GM18868 (cell line): ENCODE results near the gene KCNIP1.

Experiments used
- ATAC-seq: cut with Tn5 transposase; IDR thresholded peaks from one replicate; pipeline ENCODE4 v1.9.1; 2021; ENCODE audit warnings: mild to moderate bottlenecking, moderate library complexity; ENCODE audit not compliant: unreplicated experiment

The KCNIP1 gene

DNA sequence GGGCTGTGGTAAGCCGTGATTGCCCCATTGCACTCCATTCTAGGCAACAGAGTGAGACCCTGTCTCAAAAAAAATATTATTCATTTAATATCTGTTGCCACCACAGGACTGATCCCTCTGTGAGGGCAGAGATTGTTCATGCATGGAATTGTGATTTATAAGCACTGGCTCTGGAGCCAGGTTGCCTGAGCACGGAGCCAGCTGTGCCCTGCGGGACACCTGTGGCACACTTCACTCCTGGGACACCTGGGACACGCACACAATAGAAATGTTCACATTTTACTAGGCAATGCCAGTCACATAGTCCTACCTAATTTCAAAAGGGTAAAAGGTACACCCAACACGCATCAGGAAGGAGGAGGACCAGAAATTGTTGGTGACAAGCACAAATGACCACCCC, 196.7 kb downstream of the KCNIP1 start:
- no peak for ATAC-seq

DNA sequence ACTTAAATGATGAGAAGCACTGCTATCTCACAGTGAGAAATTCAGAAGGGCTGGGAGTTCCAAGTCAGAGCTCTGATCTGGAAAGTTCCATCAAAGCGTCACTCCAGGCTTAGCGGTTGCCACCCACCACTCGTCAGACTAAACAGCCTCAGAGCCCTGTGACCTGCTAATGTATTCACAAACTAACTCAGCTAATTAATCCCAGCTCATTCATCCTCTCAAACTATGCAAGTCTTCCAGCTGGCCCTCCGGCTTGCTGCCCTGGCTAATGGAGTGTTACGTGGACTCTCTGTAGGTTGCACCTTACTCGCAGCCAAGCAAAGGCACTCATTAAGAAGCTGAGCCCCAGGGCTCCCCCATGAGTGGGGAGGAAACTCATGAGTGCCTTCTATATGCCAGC, 197.5 kb downstream of the KCNIP1 start:
- no peak for ATAC-seq

DNA sequence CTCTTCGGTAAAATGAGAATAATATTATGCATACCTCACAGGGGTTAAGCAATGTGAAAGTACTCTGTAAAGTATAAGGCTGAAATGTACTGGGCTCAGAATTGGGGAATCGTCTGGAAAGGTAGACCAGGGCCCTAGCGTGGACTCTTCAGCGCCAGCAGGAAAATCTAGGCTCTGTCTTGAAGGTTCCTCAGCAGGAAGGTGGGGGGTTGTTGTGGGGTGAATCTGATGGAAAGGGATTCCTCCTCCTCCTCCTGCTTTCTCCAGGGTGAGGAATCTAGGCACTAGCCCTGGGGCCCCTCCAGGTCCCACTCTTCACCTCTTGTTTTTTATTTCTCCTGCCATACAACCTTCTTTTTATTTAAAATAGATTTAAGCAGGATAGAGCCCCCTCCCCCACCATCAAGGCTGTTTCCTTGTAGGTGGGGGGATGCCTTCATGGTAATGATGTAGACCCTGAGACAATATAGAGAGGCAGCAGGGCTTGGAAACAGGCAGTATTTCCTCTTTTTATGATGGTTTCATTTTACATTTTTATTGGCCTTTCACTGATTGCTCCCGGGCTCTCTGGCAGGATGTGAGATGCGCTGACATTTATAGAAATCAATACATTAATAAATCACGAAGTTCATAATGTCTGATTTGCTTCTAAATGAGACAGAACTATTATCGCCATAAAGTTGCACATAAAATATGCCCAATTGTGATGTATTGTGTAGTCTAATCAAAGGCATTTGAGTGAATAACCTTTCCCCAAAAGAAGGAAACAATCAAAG, 200.8 kb downstream of the KCNIP1 start:
- no peak for ATAC-seq

DNA sequence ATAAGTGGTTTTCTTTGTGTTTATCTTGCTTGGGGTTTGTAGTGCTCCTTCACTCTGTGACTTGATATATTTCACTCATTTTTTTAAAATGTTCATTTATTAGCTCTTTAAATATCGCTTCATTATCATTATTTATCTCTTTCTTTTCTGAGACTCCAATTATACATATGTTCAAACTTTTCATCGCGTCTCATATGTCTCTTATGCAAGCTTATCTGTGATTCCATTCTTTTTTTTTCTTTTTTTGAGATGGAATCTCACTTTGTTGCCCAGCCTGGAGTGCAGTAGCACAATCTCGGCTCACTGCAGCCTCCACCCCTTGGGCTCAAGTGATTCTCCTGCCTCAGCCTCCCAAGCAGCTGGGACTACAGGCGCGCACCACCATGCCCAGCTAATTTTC, 205.8 kb downstream of the KCNIP1 start:
- no peak for ATAC-seq

DNA sequence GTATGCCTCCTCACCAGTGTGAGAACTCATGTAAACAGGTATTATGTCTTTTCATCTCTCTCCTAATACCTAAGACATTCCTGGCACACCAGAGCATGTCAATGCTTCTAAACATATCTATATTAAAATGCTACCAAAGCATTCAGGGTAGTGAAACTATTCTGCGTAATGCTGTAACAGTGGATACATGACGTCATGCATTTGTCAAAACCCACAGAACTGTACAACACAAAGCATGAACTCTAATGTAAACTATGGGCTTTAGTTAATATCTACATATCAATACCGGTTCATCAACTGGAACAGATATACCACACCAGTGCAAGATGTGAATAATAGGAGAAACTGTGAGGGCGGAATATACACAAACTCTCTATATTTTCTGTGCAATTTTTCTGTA, 207.5 kb downstream of the KCNIP1 start:
- ATAC-seq: no peak

DNA sequence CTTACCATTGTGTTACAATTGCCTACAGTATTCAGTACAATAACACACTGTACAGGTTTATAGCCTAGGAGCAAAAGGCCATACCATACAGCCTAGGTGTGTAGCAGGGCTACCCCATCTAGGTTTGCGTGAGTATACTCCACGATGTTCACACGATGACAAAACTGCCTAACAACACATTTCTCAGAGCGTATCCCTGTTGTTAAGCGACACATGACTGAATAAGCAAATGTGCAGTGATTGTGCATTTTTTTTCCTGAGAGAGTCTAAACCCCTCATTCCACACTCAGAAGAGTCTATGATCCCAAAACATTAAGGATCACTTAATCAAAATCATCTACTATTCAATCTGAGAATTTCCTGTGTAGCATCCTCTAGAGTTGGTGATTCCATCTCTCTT, 211.3 kb downstream of the KCNIP1 start:
- no peak for ATAC-seq

DNA sequence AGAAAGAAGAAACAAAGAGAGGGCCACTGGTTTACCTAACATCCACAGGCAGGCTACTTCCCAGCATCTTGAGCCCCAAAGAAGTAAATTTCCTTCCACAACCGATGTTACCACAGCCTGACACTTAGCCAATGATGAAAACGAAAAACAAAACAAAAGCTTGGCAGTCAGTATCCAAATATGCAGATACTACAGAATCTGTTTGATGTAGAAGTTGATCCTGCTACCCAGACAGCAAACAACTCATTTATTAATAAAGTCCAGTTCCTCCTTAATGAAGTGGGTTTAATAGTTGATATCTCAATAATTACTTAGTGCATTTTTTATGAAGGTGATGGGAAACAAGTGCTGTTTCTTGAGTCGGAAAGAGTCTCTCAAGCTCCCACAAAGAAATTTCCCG, 212.6 kb downstream of the KCNIP1 start:
- ATAC-seq: no peak

DNA sequence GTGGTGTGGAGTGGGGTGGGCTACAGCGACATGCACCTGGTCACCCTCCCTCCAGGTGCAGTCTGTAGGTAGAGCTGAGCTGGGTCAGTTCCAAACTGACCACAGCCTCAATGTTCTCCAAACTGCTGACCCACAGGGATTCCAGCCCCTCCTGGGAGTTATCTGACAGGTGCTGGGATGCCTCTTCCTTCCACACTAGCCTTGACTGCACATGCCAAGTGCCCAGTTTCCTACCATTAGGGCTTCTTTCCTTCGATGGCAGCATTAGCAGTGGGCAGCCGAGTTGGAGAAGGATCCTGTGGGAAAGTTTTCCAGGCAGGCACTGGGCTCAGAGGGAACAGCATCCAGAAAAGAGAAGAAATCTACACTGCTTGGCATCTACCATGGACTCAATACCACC, 215.7 kb downstream of the KCNIP1 start:
- no peak for ATAC-seq

DNA sequence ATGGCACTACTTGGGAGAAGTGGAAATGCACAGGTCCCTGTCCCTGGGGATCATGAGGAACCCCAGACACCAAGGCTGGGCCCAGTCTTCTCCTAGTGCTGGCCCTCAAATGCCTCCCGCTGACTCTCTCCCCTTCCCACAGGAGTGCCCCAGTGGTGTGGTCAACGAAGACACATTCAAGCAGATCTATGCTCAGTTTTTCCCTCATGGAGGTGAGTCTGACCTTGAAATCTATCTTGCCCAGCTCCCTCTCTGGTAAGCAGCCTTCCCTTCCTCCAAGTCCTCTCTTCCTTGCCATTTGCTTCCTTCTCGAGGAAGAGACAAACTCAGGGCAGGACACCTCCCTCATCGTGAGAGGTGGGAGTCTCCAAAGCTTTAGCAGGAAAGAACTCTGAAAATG, 216.4 kb downstream of the KCNIP1 start:
- no peak for ATAC-seq

DNA sequence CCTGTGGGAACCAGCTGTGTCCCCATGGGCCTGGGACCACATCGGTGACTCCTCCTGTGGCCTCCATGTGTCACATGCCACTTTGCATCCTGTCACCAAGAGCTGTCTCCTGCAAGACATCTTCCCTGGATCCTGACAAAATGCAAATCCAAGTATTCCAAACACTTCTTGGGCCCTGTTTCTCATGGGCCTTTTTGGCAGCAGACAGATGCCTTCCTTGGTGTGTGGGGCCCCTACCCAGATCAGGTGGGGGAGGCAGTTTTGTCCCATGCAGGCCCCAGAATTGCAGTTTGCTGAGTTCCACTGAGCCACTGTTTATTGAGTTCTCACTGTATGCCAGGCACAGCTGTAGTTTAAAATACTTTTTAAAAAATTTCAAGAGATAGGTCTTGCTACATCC, 217.2 kb downstream of the KCNIP1 start:
- no peak for ATAC-seq

DNA sequence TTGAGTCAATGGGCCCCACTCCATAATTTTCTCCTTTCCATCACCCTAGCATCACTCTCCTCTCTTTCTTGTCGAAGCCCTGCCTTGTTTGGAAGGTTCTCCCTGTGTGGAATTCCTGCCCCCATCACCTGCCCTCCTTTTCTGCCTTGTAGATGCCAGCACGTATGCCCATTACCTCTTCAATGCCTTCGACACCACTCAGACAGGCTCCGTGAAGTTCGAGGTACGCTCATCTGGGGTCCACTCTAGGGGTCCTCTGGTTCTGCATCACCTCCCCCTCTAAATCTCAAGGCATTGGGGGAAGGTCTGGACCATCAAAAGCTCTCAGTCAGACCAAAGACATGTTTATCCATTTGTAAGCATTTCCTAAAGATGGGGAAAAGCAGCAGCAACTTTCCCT, 217.9 kb downstream of the KCNIP1 start:
- no peak for ATAC-seq

DNA sequence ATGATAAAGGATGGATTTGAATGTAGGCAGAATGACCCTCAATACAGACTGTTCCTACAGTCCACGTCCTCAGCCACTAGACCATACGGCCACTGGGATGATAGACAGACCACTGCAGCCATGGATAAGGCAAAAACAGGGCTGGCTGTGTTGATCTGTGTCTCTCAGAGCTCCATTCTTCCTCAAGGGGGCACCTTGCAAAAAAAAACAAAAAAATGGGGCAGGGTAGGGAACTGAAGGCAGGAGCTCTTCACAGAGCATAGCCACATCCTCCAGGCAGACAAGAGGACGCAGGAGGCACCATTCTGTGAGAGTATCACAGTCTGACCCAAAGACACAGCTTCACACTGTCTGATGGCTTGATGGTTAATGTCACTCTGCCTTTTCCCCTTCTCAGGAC, 218.5 kb downstream of the KCNIP1 start:
- no peak for ATAC-seq

DNA sequence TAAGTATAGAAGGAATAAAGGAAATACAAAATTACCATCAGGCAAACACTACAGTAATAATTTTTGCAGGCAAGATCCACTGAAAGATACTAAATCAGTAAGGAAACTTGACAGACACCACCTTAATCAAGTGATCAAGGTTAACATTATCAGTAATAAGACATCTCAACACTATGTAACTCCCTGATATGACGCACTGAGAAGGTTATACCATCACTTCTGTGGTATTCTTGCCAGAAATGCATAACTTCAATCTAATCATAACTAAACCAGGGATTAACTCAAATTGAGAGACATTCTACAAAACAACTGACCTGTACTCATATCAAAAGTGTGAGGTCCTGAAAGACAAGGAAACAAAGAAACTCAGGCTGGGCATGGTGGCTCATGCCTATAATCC, 227.2 kb downstream of the KCNIP1 start:
- ATAC-seq: no peak

DNA sequence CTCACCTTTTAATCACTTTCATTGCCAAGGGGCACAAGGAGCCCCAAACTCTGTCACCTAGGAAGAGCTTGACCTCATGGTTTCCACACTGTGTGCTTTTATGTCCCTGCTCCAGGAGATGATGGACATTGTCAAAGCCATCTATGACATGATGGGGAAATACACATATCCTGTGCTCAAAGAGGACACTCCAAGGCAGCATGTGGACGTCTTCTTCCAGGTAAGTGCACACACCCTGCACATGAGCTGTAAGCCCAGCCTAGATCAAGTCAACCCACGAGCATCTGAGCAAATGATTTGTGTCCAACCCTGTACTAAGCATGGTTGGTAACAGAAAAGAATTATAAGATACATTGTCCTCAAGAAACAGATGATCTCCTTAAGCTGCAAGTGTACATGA, 228.9 kb downstream of the KCNIP1 start:
- no peak for ATAC-seq

DNA sequence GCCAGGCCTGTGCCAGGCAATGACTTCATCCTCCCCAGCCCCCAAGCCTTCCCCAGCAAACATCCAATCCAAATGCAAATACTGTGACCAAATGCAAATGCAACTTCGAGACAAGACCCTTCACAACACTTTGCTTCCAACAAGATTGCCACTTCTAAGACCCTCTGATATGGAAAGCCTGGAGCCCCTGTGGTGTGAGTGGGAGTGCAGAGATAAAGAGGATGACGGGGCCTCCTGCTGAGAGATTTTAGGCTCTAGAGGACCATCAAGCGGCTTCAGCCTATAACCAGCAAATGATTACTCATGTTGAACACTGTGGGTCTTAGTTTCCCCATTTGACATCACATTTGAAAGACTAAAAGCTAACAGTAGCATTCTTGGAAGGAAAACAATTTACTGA, 233.1 kb downstream of the KCNIP1 start:
- ATAC-seq: no peak

DNA sequence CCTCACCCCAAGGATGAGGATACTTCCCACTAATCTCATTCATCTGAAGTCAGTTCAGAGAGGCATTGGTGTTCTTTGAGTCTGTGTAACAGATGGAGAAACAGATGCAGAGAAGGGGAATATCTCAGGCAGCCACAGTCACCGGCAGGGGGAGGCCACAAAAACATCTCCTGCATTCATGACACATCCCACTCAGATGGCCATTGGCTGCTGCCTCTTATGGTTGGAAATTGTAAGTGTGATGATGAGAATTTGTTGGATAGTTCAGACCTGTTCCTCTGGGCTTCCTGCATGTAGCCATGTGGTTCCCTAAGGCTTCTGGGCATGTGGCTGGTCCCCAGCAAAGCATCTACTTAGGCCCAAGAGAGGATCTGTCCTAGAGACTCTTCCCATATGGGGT, 233.8 kb downstream of the KCNIP1 start:
- no peak for ATAC-seq

DNA sequence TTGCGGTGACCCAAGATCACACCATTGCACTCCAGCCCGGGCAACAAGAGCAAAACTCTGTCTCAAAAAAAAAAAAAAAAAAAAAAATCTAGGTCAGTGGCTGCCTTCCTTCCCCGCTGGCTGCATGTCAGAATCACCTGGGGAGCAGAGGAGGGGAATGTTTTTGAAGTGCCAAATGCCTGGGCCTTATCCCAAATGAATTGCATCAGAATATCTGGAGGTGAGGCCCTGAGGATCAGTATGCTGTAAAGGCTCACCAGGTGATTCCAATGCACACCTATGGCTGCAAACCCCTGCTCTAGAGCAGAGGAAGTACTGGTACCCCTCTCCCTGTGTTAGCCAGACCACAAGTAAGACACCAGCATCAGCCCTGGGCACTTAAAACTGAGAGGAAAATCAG, 235.0 kb downstream of the KCNIP1 start:
- ATAC-seq: no peak

DNA sequence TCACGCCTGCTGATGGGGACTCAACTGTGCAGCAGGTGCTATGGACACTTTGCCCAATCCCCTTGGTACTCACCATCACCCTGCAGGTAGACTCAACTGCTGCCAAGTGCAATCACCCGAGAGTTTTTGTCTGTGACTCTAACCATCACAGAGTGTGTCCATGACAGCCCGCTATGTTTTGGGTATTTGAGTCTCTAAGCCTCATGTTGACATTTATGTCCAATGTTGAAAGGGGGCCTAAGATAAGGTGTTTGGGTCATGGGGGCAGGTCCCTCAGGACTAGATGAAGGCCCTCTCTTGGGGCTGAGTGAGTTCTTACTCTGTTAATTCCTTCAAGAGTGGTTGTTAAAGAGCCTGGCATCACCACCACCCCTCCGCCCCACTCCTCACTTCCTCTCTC, 235.6 kb downstream of the KCNIP1 start:
- no peak for ATAC-seq

DNA sequence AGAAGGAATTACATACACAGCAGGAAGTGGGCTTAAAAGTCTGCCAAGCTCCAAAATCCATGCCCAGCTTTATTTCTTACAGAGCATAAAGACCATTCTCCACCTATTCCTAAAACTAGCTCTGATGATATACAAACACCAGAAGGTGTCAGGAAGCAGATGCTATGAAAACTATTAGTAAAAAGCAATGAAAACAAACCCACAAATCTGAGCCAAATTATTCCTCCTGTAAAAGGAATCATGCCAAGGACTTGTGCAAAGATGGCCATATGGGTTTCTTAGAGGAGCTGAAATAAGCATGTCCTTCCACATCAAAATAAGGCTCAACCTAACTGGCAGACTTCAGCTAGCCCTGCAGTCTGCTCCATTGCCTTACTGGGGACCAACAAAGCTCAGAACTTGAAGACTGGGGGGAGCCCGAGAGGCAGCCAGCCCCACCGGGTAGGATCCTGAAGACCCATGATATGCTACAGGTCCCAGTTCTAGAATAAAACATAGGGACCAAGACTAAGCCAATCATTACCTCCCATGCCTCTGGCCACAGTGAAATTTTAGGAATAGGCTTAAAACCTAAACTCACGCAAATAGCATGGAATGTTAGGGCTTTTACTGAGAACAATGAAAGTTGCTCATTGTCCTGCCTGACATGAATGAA, 236.9 kb downstream of the KCNIP1 start:
- ATAC-seq: no peak

DNA sequence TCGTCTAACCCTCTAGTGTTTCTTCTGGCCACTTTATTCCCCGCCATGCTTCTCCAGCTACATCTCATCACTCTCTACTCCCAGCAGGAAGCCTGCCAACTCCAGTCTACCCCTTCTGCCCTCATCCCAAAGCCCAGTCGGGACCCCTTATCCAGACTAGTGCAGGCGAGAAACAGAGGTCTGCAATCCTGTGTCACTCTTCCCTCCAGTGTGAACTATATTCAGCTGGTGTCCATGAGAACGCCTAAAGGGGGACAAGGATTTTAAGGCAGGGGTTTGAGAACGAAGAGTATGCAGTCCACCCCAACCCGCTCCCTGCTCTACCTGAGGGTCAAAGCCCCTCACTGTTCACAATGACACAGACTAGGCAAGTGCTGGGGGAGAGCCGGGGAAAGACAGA, 238.0 kb downstream of the KCNIP1 start:
- ATAC-seq: no peak

DNA sequence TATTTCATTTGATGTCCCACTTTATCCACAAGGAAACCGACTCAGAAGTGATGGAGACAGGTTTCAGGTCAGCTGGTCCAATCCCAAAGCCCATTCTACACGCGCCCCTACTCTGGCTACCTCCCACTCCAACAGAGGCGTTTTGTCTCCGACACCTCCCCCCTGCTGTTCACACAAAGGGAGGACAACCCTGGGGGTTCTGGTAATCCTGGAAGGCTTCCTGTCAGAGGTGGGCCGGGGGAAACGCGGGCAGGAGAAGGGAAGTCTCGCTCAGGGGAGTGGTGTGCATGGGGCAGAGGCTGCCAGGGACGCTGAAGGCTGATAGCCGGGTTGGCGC, 240.0 kb downstream of the KCNIP1 start:
- no peak for ATAC-seq

DNA sequence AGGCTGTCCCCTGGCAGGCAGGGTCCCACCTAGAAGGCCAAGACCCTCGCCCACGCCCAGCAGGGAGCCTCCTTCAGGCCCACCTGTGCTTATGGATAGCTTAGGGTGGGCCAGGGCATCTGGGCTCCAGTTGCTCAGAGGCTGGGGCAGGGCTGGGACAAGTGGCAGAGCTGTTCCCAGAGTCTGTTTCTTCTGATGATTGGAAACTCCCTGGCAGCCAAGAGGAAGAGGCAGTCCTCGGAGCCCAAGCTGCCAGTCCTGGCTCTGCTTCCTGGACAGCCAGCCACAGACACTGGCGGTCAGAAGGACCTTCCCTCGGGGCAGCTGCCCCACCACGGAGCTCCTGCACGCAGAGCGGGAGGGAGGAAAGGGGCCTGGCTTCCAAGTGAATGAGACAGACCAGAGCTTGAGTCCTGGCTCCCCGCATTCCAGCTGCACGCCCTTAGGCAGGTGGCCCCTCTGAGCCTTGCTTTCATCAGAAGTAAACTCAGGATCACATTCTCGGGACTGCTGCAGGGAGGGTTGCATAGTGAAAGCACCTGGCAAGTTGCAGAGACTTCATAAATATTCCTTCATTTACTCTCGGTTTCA, 241.8 kb downstream of the KCNIP1 start:
- ATAC-seq: no peak
